ENCODE results near the gene ZYG11B.

Gene ZYG11B

DNA sequence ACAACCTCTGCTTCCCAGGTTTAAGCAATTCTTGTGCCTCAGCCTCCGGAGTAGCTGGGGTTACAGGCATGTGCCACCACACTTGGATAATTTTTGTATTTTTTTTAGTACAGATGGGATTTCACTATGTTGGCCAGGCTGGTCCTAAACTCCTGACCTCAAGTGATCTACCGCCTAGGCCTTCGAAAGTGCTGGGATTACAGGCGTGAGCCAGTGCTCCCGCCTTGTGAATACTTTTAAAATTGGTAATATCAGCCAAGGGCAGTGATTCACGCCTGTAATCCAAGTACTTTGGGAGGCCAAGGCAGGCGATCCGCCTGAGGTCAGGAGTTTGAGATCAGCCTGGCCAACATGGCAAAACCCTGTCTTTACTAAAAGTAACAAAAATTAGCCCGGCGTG is 33.7 kb downstream of the ZYG11B start:
- TF ChIP-seq POLR2AphosphoS5 (IDR thresholded peaks at IDR 0.05; ENCODE audit: low read depth, low read length), result no peak
- no peak for TF ChIP-seq TAF1 (IDR thresholded peaks at IDR 0.05; ENCODE audit: borderline replicate concordance, insufficient read depth, low read length)
- TF ChIP-seq SIN3A (IDR thresholded peaks at IDR 0.05; ENCODE audit: borderline replicate concordance, insufficient read depth, low read length), result no peak
- no peak for TF ChIP-seq FOXP2 (optimal IDR thresholded peaks at IDR 0.05; ENCODE audit: borderline replicate concordance, extremely low read depth, extremely low read length, insufficient read depth)
- TF ChIP-seq, protein P1, sequence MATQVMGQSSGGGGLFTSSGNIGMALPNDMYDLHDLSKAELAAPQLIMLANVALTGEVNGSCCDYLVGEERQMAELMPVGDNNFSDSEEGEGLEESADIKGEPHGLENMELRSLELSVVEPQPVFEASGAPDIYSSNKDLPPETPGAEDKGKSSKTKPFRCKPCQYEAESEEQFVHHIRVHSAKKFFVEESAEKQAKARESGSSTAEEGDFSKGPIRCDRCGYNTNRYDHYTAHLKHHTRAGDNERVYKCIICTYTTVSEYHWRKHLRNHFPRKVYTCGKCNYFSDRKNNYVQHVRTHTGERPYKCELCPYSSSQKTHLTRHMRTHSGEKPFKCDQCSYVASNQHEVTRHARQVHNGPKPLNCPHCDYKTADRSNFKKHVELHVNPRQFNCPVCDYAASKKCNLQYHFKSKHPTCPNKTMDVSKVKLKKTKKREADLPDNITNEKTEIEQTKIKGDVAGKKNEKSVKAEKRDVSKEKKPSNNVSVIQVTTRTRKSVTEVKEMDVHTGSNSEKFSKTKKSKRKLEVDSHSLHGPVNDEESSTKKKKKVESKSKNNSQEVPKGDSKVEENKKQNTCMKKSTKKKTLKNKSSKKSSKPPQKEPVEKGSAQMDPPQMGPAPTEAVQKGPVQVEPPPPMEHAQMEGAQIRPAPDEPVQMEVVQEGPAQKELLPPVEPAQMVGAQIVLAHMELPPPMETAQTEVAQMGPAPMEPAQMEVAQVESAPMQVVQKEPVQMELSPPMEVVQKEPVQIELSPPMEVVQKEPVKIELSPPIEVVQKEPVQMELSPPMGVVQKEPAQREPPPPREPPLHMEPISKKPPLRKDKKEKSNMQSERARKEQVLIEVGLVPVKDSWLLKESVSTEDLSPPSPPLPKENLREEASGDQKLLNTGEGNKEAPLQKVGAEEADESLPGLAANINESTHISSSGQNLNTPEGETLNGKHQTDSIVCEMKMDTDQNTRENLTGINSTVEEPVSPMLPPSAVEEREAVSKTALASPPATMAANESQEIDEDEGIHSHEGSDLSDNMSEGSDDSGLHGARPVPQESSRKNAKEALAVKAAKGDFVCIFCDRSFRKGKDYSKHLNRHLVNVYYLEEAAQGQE (IDR thresholded peaks at IDR 0.05; ENCODE audit: insufficient read depth in 1 of 2, low read depth in 2 of 2, low read length in 2 of 2), result no peak

GRCh38 chr1:52767596-52768280 is 41.5 kb downstream of the ZYG11B start:
- TF ChIP-seq, protein P1 (IDR thresholded peaks at IDR 0.05; ENCODE audit: insufficient read depth in 1 of 2, low read depth in 2 of 2, low read length in 2 of 2), result no peak
- TF ChIP-seq SIN3A (IDR thresholded peaks at IDR 0.05; ENCODE audit: borderline replicate concordance, insufficient read depth, low read length), result no peak
- TF ChIP-seq POLR2AphosphoS5 (IDR thresholded peaks at IDR 0.05; ENCODE audit: low read depth, low read length), result no peak
- TF ChIP-seq TAF1 (IDR thresholded peaks at IDR 0.05; ENCODE audit: borderline replicate concordance, insufficient read depth, low read length), result no peak
- TF ChIP-seq FOXP2 (optimal IDR thresholded peaks at IDR 0.05; ENCODE audit: borderline replicate concordance, extremely low read depth, extremely low read length, insufficient read depth), result no peak

- TF ChIP-seq TAF1 (IDR thresholded peaks at IDR 0.05; ENCODE audit: borderline replicate concordance, insufficient read depth, low read length), result no peak
- TF ChIP-seq FOXP2 (optimal IDR thresholded peaks at IDR 0.05; ENCODE audit: borderline replicate concordance, extremely low read depth, extremely low read length, insufficient read depth), result no peak
- TF ChIP-seq SIN3A (IDR thresholded peaks at IDR 0.05; ENCODE audit: borderline replicate concordance, insufficient read depth, low read length), result no peak
- no peak for TF ChIP-seq POLR2AphosphoS5 (IDR thresholded peaks at IDR 0.05; ENCODE audit: low read depth, low read length)
- TF ChIP-seq, protein P1 (IDR thresholded peaks at IDR 0.05; ENCODE audit: insufficient read depth in 1 of 2, low read depth in 2 of 2, low read length in 2 of 2), result no peak
Measured at GRCh38 chr1:52769346-52770033, 43.2 kb downstream of the ZYG11B start.

DNA sequence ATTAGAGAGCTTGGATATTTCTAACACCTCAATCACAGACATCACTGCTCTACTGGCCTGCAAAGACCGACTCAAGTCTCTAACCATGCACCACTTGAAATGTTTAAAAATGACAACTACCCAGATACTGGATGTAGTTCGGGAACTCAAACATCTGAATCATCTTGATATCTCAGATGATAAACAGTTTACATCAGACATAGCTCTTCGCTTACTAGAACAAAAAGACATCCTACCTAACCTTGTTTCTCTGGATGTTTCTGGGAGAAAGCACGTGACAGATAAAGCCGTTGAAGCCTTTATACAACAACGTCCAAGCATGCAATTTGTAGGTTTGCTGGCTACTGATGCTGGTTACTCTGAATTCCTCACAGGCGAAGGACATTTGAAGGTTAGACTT is 45.1 kb downstream of the ZYG11B start:
- TF ChIP-seq TAF1 (IDR thresholded peaks at IDR 0.05; ENCODE audit: borderline replicate concordance, insufficient read depth, low read length) (no peak), SIN3A (IDR thresholded peaks at IDR 0.05; ENCODE audit: borderline replicate concordance, insufficient read depth, low read length) (no peak)

- TF ChIP-seq FOXP2 (optimal IDR thresholded peaks at IDR 0.05; ENCODE audit: borderline replicate concordance, extremely low read depth, extremely low read length, insufficient read depth), result no peak
- TF ChIP-seq, protein P1 (IDR thresholded peaks at IDR 0.05; ENCODE audit: insufficient read depth in 1 of 2, low read depth in 2 of 2, low read length in 2 of 2), result no peak
- TF ChIP-seq TAF1 (IDR thresholded peaks at IDR 0.05; ENCODE audit: borderline replicate concordance, insufficient read depth, low read length), result no peak
- no peak for TF ChIP-seq SIN3A (IDR thresholded peaks at IDR 0.05; ENCODE audit: borderline replicate concordance, insufficient read depth, low read length)
- TF ChIP-seq POLR2AphosphoS5 (IDR thresholded peaks at IDR 0.05; ENCODE audit: low read depth, low read length), result no peak
Measured at GRCh38 chr1:52786148-52786547, 59.9 kb downstream of the ZYG11B start.

Measured in PFSK-1 (cell line).